Activated CD8-positive, alpha-beta memory T cell treated with anti-CD3 and anti-CD28 coated beads, Interleukin-2, amount 50 U/mL, for 1 hour (primary cell): ENCODE results near the gene DUSP19.

Experiments
- DNase-seq: peaks from one replicate; pipeline ENCODE4 v3.0.0-alpha.2; 2020; ENCODE audit errors: extremely low read depth

Gene DUSP19

GRCh38 chr2:183125659-183126341 lies 47.3 kb downstream of the DUSP19 start:
- DNase-seq = no peak

GRCh38 chr2:183126635-183127034 lies 48.1 kb downstream of the DUSP19 start:
- DNase-seq = no peak

GRCh38 chr2:183134016-183134415 lies 55.5 kb downstream of the DUSP19 start:
- no peak for DNase-seq

- no peak for DNase-seq
Measured at GRCh38 chr2:183148955-183149354, 70.4 kb downstream of the DUSP19 start.

GRCh38 chr2:183149489-183149888 lies 70.9 kb downstream of the DUSP19 start:
- no peak for DNase-seq
